OCI-LY7 (cell line): ENCODE results near the gene THEM5.

ENCODE experiments used
- CTCF ChIP-seq: fragments of 200-600 bp; sonication (generic); conservative IDR thresholded peaks from 2 replicates; pipeline ENCODE4 v1.5.1; 2014; ENCODE audit warnings: mild to moderate bottlenecking, antibody characterized with exemption, low read length, moderate library complexity, mixed read lengths
- EZH2phosphoT487 ChIP-seq: fragments of 200-600 bp; sonication (generic); IDR thresholded peaks from 2 replicates; pipeline ENCODE4 v1.6.1; 2018; ENCODE audit warnings: low read depth, borderline replicate concordance, mild to moderate bottlenecking, mixed run types, antibody characterized with exemption, low read length, moderate library complexity, mixed read lengths

- no peak for TF ChIP-seq CTCF
- TF ChIP-seq EZH2phosphoT487, result no peak
Observed at GRCh38 chr1:151855933-151856332, 2.4 kb upstream of the THEM5 start.
